HL-60 (cell line): ENCODE measurements around the gene NEK1.

Experiments used
- DNase-seq, 2 experiments: peaks; one replicate each; pipeline ENCODE4 v3.0.0-alpha.2; 2010 to 2020; ENCODE audit warnings: low read depth in 1 of 2, low spot score in 1 of 2
- H3K27ac ChIP-seq: fragments of 250-450 bp; sonication (Bioruptor Pico); replicated peaks from 2 replicates; pipeline ENCODE4 v1.5.1; 2020; ENCODE audit warnings: mild to moderate bottlenecking, moderate library complexity
- H3K27me3 ChIP-seq: fragments of 250-450 bp; sonication (Bioruptor Pico); 2 replicates; pipeline ENCODE4 v1.5.1; 2021; ENCODE audit warnings: mild to moderate bottlenecking, moderate library complexity; ENCODE audit not compliant: insufficient read depth, poor library complexity, severe bottlenecking
- H3K4me3 ChIP-seq: replicated peaks from 2 replicates; pipeline ENCODE4 v1.5.1; 2011; ENCODE audit warnings: mild to moderate bottlenecking, control low read depth, low read length; ENCODE audit not compliant: insufficient read depth
- CTCF ChIP-seq: IDR thresholded peaks from one replicate; pipeline ENCODE4 v1.5.1; 2011; ENCODE audit warnings: low read length, control low read depth, inconsistent platforms; ENCODE audit not compliant: insufficient read depth
- GABPA ChIP-seq: IDR thresholded peaks from 2 replicates; pipeline ENCODE4 v1.6.1; 2012; ENCODE audit warnings: low read depth
- POLR2AphosphoS5 ChIP-seq: IDR thresholded peaks from 2 replicates; pipeline ENCODE4 v1.6.1; 2012; ENCODE audit warnings: low read depth
- REST ChIP-seq: IDR thresholded peaks from 2 replicates; pipeline ENCODE4 v1.6.1; 2012; ENCODE audit warnings: low read depth; ENCODE audit not compliant: insufficient replicate concordance
- SPI1 ChIP-seq: IDR thresholded peaks from 2 replicates; pipeline ENCODE4 v1.6.1; 2012; ENCODE audit warnings: low read depth, mild to moderate bottlenecking, borderline replicate concordance

The NEK1 gene

GRCh38 chr4:169438057-169438480 is 174.3 kb downstream of the NEK1 start:
- Histone ChIP-seq H3K4me3 (no peak overlapping the region), H3K27me3 (no peaks in the 10 kb centered on the region), H3K27ac (no peak overlapping the region)
- TF ChIP-seq REST (no peak), GABPA (no peak), POLR2AphosphoS5 (no peak), SPI1 (no peak), CTCF (no peak)
- no peak for DNase-seq

- Histone ChIP-seq H3K27me3 (no peaks in the 10 kb centered on the region), H3K27ac (no peak overlapping the region), H3K4me3 (no peak overlapping the region)
- TF ChIP-seq REST (no peak), CTCF (no peak), POLR2AphosphoS5 (no peak), GABPA (no peak), SPI1 (no peak)
- DNase-seq = no peak
Measured at GRCh38 chr4:169437299-169438047, 174.9 kb downstream of the NEK1 start.

- DNase-seq = no peak
- no peaks in the 10 kb centered on the region for H3K27me3 ChIP-seq
- no peak overlapping the region for H3K4me3 ChIP-seq
- TF ChIP-seq POLR2AphosphoS5 (no peak), CTCF (no peak), GABPA (no peak), REST (no peak), SPI1 (no peak)
- no peak overlapping the region for H3K27ac ChIP-seq
Measured at GRCh38 chr4:169436734-169437133, 175.6 kb downstream of the NEK1 start.
